B cell (primary cell): ENCODE measurements around the gene PTGER3. TPM values are rescaled to one million over a fixed set of nuclear protein-coding genes. Genes with fewer than 3 reads are reported as not detected.

Experiments
- ATAC-seq: fragments of 200-7000 bp; cut with Tn5 transposase; one replicate; pipeline ENCODE4 v1.10.0; 2021; ENCODE audit warnings: low read depth, mild to moderate bottlenecking, moderate number of reproducible peaks, moderate library complexity
- CTCF ChIA-PET: fragments of 350-600 bp; sonication (Branson Sonifier 250); formaldehyde crosslinking; loops from one replicate; lab custom pipeline; 2021; ENCODE audit warnings: antibody characterized with exemption, inconsistent platforms; lab: Charles Lee
- POLR2A ChIA-PET: fragments of 350-600 bp; sonication (Branson Sonifier 250); formaldehyde crosslinking; loops from one replicate; lab custom pipeline; 2021; ENCODE audit warnings: antibody characterized with exemption; lab: Charles Lee
- DNase-seq: peaks from one replicate; pipeline ENCODE4 v3.0.0; 2013
- H2AFZ ChIP-seq: 2 replicates; pipeline ENCODE4 v1.6.1; 2012; ENCODE audit warnings: mild to moderate bottlenecking, low read depth, low read length; ENCODE audit not compliant: insufficient read depth, poor library complexity, severe bottlenecking
- H3K27ac ChIP-seq, 2 donors: 1 replicate in 1 of 2; 2 replicates in 1 of 2; pipeline ENCODE4 v1.5.1; 2012 to 2013; ENCODE audit warnings: low read length in 2 of 2, mild to moderate bottlenecking in 2 of 2, moderate library complexity in 1 of 2
- H3K27me3 ChIP-seq, 4 experiments: fragments of 200-600 bp in 1 of 4; sonication (generic) in 1 of 4; replicated peaks in 1 of 4; 1 replicate in 2 of 4; 2 replicates in 2 of 4; pipeline versions ENCODE4 v1.6.1 to v1.7.0; 2013 to 2016; ENCODE audit warnings: low read length in 3 of 4, mild to moderate bottlenecking in 2 of 4, mixed read lengths in 1 of 4, moderate library complexity in 1 of 4; ENCODE audit not compliant: insufficient read depth in 4 of 4, control insufficient read depth in 3 of 4; ENCODE audit errors: control extremely low read depth in 1 of 4
- H3K36me3 ChIP-seq, 2 experiments: replicated peaks in 1 of 2; 1 replicate in 1 of 2; 2 replicates in 1 of 2; pipeline versions ENCODE4 v1.6.1 to v1.7.1; 2013; ENCODE audit warnings: low read length in 1 of 2; ENCODE audit not compliant: insufficient read depth in 2 of 2, control insufficient read depth in 1 of 2; ENCODE audit errors: control extremely low read depth in 1 of 2, extremely low read depth in 1 of 2
- H3K4me1 ChIP-seq, 2 donors: fragments of 200-600 bp in 1 of 2; sonication (generic) in 1 of 2; 1 replicate in 1 of 2; 2 replicates in 1 of 2; pipeline versions ENCODE4 v1.5.1 to v1.6.1; 2013 to 2017; ENCODE audit warnings: low read length in 2 of 2; ENCODE audit not compliant: control insufficient read depth in 2 of 2, insufficient read depth in 2 of 2
- H3K4me2 ChIP-seq: replicated peaks from 2 replicates; pipeline ENCODE3; 2012; ENCODE audit warnings: mild to moderate bottlenecking, low read depth, low read length; ENCODE audit not compliant: poor library complexity, severe bottlenecking
- H3K4me3 ChIP-seq, 5 experiments: fragments of 200-600 bp in 1 of 5; sonication (generic) in 1 of 5; 1 replicate in 3 of 5; 2 replicates in 2 of 5; pipeline versions ENCODE4 v1.5.1 to v1.7.0; 2011 to 2016; ENCODE audit warnings: low read length in 4 of 5, mild to moderate bottlenecking in 4 of 5, low read depth in 2 of 5, control low read depth in 1 of 5, moderate library complexity in 1 of 5; ENCODE audit not compliant: insufficient read depth in 1 of 5; ENCODE audit errors: control extremely low read depth in 1 of 5, extremely low read depth in 1 of 5
- H3K79me2 ChIP-seq: fragments of 200-600 bp; sonication (generic); one replicate; pipeline ENCODE4 v1.6.0; 2016; ENCODE audit warnings: low read length; ENCODE audit not compliant: control insufficient read depth, insufficient read depth
- H3K9ac ChIP-seq: fragments of 200-600 bp; sonication (generic); 2 replicates; pipeline ENCODE4 v1.6.1; 2017; ENCODE audit warnings: mild to moderate bottlenecking, low read length, moderate library complexity
- H3K9me3 ChIP-seq, 3 donors: one replicate each; pipeline versions ENCODE4 v1.6.1 to v1.7.1; 2013; ENCODE audit warnings: low read length in 2 of 3; ENCODE audit not compliant: control insufficient read depth in 2 of 3, insufficient read depth in 1 of 3; ENCODE audit errors: control extremely low read depth in 1 of 3
- H4K20me1 ChIP-seq: 2 replicates; pipeline ENCODE4 v1.6.0; 2012; ENCODE audit warnings: mild to moderate bottlenecking, low read length; ENCODE audit not compliant: insufficient read depth, control insufficient read depth, poor library complexity, severe bottlenecking
- H3K27ac Mint-ChIP-seq: one replicate; pipeline ENCODE4 v1.8.0; 2021; ENCODE audit warnings: mixed read lengths
- H3K27me3 Mint-ChIP-seq: one replicate; pipeline ENCODE4 v1.8.0; 2021; ENCODE audit warnings: mixed read lengths
- H3K4me1 Mint-ChIP-seq: one replicate; pipeline ENCODE4 v1.8.0; 2021; ENCODE audit warnings: mixed read lengths
- H3K4me3 Mint-ChIP-seq: one replicate; pipeline ENCODE4 v1.8.0; 2021; ENCODE audit warnings: mixed read lengths
- H3K9me3 Mint-ChIP-seq: one replicate; pipeline ENCODE4 v1.8.0; 2022; ENCODE audit warnings: mixed read lengths; ENCODE audit not compliant: insufficient read depth
- EZH2 ChIP-seq: IDR thresholded peaks from 2 replicates; pipeline ENCODE4 v1.6.1; 2012; ENCODE audit warnings: borderline replicate concordance, low read depth, mild to moderate bottlenecking, moderate library complexity, low read length; ENCODE audit not compliant: insufficient read depth, poor library complexity, severe bottlenecking
- WGBS: methylation state at CpG from one replicate; pipeline ENCODE4 v1.1.5; 2013; ENCODE audit warnings: missing lambda C conversion rate; ENCODE audit not compliant: insufficient coverage; 5-methylcytosine and 5-hydroxymethylcytosine counted together
- intact Hi-C: fragments of 100-400 bp; cut with micrococcal nuclease; formaldehyde crosslinking; loops from one replicate; pipeline ENCODE4 v1.10.0; 2022
- polyA plus RNA-seq: library from polyadenylated mRNA; depleted of rRNA; stranded (reverse); fragments of >200 nt; gene quantifications from 2 replicates; pipeline ENCODE4 v1.2.3, GENCODE V29; 2012
- total RNA-seq, 2 donors: library from RNA; stranded (reverse); fragments of 120-200 nt in 1 of 2; gene quantifications; 1 replicate in 1 of 2; 2 replicates in 1 of 2; pipeline versions ENCODE4 v1.2.3 to v1.2.4, GENCODE V29; 2013 to 2022
- TF ChIP-seq, protein P1 (sequence below): fragments of 200-600 bp; IDR thresholded peaks from one replicate; pipeline ENCODE4 v1.8.0; 2022; ENCODE audit warnings: antibody characterized with exemption, mild to moderate bottlenecking

PTGER3 gene
- total and polyA plus RNA-seq, 2 donors (not counting 1 experiment from before 2014, with no cell fraction given): 0.27 TPM; not detected in 1

DNA sequence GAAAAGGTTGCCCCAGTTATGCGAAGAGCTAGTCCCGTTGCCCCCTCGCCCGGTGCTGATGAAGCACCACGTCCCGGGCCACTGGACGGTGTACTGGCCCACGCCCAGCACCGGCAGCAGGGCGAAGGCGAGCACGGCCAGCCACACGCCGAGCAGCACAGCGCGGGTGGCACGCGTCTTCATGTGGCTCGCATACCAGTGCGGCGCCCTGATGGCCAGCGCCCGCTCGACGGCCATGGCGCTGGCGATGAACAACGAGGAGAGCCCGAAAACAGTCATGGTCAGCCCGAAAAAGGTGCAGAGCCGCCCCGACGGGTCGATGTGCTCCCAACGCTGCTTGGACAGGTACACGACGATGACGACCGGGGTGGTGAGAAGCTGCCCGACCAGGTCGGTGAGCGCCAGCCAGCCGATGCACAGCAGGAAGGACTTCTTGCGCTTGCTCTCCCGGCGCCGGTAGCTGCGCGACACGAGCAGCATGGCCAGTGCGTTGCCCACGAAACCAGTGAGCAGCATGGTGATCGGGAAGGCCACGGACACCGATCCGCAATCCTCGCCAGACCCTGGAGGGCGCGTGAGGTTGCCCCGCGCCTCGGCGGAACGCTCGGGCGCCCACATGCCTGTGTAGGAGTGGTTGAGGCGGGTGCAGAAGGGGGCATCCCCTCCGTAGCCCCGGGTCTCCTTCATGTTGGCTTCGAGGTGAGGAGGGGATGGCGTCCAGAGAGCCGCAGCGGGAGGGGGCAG is 553 bp downstream of the PTGER3 start:
- TF ChIP-seq, protein P1, sequence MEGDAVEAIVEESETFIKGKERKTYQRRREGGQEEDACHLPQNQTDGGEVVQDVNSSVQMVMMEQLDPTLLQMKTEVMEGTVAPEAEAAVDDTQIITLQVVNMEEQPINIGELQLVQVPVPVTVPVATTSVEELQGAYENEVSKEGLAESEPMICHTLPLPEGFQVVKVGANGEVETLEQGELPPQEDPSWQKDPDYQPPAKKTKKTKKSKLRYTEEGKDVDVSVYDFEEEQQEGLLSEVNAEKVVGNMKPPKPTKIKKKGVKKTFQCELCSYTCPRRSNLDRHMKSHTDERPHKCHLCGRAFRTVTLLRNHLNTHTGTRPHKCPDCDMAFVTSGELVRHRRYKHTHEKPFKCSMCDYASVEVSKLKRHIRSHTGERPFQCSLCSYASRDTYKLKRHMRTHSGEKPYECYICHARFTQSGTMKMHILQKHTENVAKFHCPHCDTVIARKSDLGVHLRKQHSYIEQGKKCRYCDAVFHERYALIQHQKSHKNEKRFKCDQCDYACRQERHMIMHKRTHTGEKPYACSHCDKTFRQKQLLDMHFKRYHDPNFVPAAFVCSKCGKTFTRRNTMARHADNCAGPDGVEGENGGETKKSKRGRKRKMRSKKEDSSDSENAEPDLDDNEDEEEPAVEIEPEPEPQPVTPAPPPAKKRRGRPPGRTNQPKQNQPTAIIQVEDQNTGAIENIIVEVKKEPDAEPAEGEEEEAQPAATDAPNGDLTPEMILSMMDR: no peak
- peak; percentile 35 for TF ChIP-seq EZH2
- Histone ChIP-seq H3K4me3 (peak overlapping the region in 4 of 5 experiments; percentile 29 to 64 (median 48)), H3K9me3 (peaks cover 0 to 11% (median 0%) of the 10 kb centered on the region in 3 donors), H3K79me2 (no peaks in the 10 kb centered on the region), H3K9ac (peak overlapping the region; percentile 62), H3K36me3 (no peaks in the 10 kb centered on the region), H3K27me3 (peaks cover 0 to 35% (median 31%) of the 10 kb centered on the region in 4 experiments), H3K27ac (no peak overlapping the region), H2AFZ (peak overlapping the region; percentile 81), H3K4me1 (peaks cover 17 to 21% of the 10 kb centered on the region in 2 donors), H4K20me1 (no peaks in the 10 kb centered on the region), H3K4me2 (peak overlapping the region; percentile 91)
- ChIA-PET CTCF (no interaction called here), POLR2A (interaction anchor here (0.5 kb wide), 1 partner anchor 20 kb away, joined by 5 read pairs; no protein-coding TSS in a partner anchor)
- H3K4me3 Mint-ChIP-seq: peak overlapping the region; percentile 86
- ATAC-seq: peak; percentile 40
- 8% methylated on average over 73 of the region's 73 CpGs for WGBS
- intact Hi-C loops: loop anchor here (5.0 kb wide), 1 partner anchor 35 kb away; the partner anchor contains the start of gene ZRANB2
- no peak overlapping the region for H3K27ac Mint-ChIP-seq
- no peaks in the 10 kb centered on the region for H3K9me3 Mint-ChIP-seq
- peaks cover 51% of the 10 kb centered on the region for H3K27me3 Mint-ChIP-seq
- DNase-seq: peak; percentile 51
- H3K4me1 Mint-ChIP-seq: peaks cover 17% of the 10 kb centered on the region

DNA sequence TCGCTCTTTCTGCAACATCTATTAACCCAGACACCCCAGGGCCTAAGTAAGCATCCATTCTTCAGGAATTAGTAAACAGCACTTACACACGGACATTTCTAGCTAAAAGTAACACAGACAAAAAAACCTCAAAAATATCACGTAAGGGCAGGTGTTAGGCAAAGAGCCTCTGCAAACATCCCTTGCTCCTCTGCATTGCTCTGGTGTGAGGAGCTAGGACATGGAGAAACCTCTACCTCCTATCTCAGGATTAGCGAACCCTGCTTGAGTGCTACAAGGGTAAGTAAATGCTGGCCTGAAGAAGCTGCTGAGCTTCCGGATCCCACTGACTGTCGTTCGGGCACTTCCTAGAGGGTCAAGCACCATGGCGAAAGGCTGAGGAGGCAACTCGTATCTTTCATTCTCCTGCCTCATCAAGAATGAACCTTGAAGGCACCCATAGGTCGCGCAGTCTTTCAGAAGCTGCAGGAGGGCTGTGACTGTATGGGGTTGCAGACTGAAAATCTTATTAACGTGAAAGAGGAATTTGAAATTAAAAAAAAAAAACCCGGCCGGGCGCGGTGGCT is 2.1 kb downstream of the PTGER3 start:
- H3K4me3 ChIP-seq: no peak overlapping the region
- TF ChIP-seq, protein P1: no peak
- TF ChIP-seq EZH2: no peak
- POLR2A ChIA-PET: no interaction called here
- Mint-ChIP-seq H3K27ac (no peak overlapping the region), H3K9me3 (no peaks in the 10 kb centered on the region), H3K27me3 (peaks cover 61% of the 10 kb centered on the region), H3K4me3 (peak overlapping the region; percentile 32), H3K4me1 (peaks cover 17% of the 10 kb centered on the region)
- WGBS: 79% methylated on average over 6 of the region's 16 CpGs
- H3K79me2 ChIP-seq: no peaks in the 10 kb centered on the region
- H2AFZ ChIP-seq: no peak overlapping the region
- DNase-seq (no peak), ATAC-seq (no peak)
- intact Hi-C loops: loop anchor here (5.0 kb wide), 1 partner anchor 37 kb away; the partner anchor contains the start of gene ZRANB2
- no peaks in the 10 kb centered on the region for H4K20me1 ChIP-seq
- H3K4me2 ChIP-seq: no peak overlapping the region
- peaks cover 17 to 21% of the 10 kb centered on the region in 2 donors for H3K4me1 ChIP-seq
- CTCF ChIA-PET: no interaction called here
- H3K27me3 ChIP-seq: peaks cover 0 to 35% (median 32%) of the 10 kb centered on the region in 4 experiments
- no peak overlapping the region for H3K27ac ChIP-seq
- H3K9ac ChIP-seq: no peak overlapping the region
- H3K9me3 ChIP-seq: peaks cover 0 to 11% (median 0%) of the 10 kb centered on the region in 3 donors
- H3K36me3 ChIP-seq: no peaks in the 10 kb centered on the region
